Measurements from ENCODE around the gene GORASP1.

Gene GORASP1

GRCh38 chr3:39141171-39141995 is 34.0 kb upstream of the GORASP1 start:
- DNase-seq (ENCODE audit: low read depth in 2 of 2) = no peak

- no peak for DNase-seq (ENCODE audit: low read depth in 2 of 2)
These were observed 33.0 kb upstream of the GORASP1 start for GRCh38 chr3:39140341-39140971.

- DNase-seq (ENCODE audit: low read depth in 2 of 2) = no peak
These were observed 32.0 kb upstream of the GORASP1 start for GRCh38 chr3:39139442-39139841.

GRCh38 chr3:39138804-39139415 is 31.5 kb upstream of the GORASP1 start:
- DNase-seq (ENCODE audit: low read depth in 2 of 2) = no peak

- no peak for DNase-seq (ENCODE audit: low read depth in 2 of 2)
These were observed 30.8 kb upstream of the GORASP1 start for GRCh38 chr3:39137991-39138803.

GRCh38 chr3:39137435-39137936 is 30.1 kb upstream of the GORASP1 start:
- DNase-seq (ENCODE audit: low read depth in 2 of 2) = no peak

GRCh38 chr3:39136533-39137434 is 29.4 kb upstream of the GORASP1 start:
- DNase-seq (ENCODE audit: low read depth in 2 of 2) = no peak

- no peak for DNase-seq (ENCODE audit: low read depth in 2 of 2)
These were observed 27.9 kb upstream of the GORASP1 start for GRCh38 chr3:39135170-39135805.

- no peak for DNase-seq (ENCODE audit: low read depth in 2 of 2)
These were observed 26.9 kb upstream of the GORASP1 start for GRCh38 chr3:39134305-39134704.

GRCh38 chr3:39133822-39134221 is 26.4 kb upstream of the GORASP1 start:
- DNase-seq (ENCODE audit: low read depth in 2 of 2) = no peak

- no peak for DNase-seq (ENCODE audit: low read depth in 2 of 2)
These were observed 25.7 kb upstream of the GORASP1 start for GRCh38 chr3:39133093-39133490.

- DNase-seq (ENCODE audit: low read depth in 2 of 2) = no peak
These were observed 25.0 kb upstream of the GORASP1 start for GRCh38 chr3:39132096-39133092.

GRCh38 chr3:39130693-39131265 is 23.4 kb upstream of the GORASP1 start:
- no peak for DNase-seq (ENCODE audit: low read depth in 2 of 2)

- no peak for DNase-seq (ENCODE audit: low read depth in 2 of 2)
These were observed 22.6 kb upstream of the GORASP1 start for GRCh38 chr3:39130026-39130425.

- no peak for DNase-seq (ENCODE audit: low read depth in 2 of 2)
These were observed 21.5 kb upstream of the GORASP1 start for GRCh38 chr3:39128951-39129350.

GRCh38 chr3:39127908-39128304 is 20.5 kb upstream of the GORASP1 start:
- no peak for DNase-seq (ENCODE audit: low read depth in 2 of 2)

- DNase-seq (ENCODE audit: low read depth in 2 of 2) = no peak
These were observed 20.0 kb upstream of the GORASP1 start for GRCh38 chr3:39127269-39127907.

- no peak for DNase-seq (ENCODE audit: low read depth in 2 of 2)
These were observed 19.2 kb upstream of the GORASP1 start for GRCh38 chr3:39126532-39127071.
